Kidney (tissue), 14 donors: Measurements from ENCODE around the gene KREMEN2. TPM values are rescaled to one million over a fixed set of nuclear protein-coding genes. Genes with fewer than 3 reads are reported as not detected.

Experiments used
- DNase-seq, 5 donors: peaks; one replicate each; pipeline ENCODE4 v3.0.0-alpha.2; 2013 to 2020
- FAIRE-seq: peaks from 2 replicates; lab custom pipeline; 2012; peaks lifted over from hg19 to GRCh38; lab: Jason Lieb, UNC
- H3K27ac ChIP-seq, 2 donors: one replicate each; pipeline ENCODE4 v1.7.0; 2013; ENCODE audit warnings: low read depth in 2 of 2, low read length in 2 of 2, inconsistent platforms in 1 of 2
- H3K27me3 ChIP-seq: one replicate; pipeline ENCODE4 v1.7.1; 2013; ENCODE audit warnings: low read length, inconsistent platforms; ENCODE audit not compliant: control insufficient read depth, insufficient read depth
- H3K36me3 ChIP-seq, 3 donors: one replicate each; pipeline versions ENCODE4 v1.7.0 to v1.7.1; 2013; ENCODE audit warnings: low read length in 3 of 3, control low read depth in 1 of 3, inconsistent platforms in 1 of 3; ENCODE audit not compliant: insufficient read depth in 3 of 3, control insufficient read depth in 2 of 3
- H3K4me1 ChIP-seq, 3 donors: one replicate each; pipeline versions ENCODE4 v1.7.0 to v1.7.1; 2013; ENCODE audit warnings: low read length in 3 of 3, inconsistent platforms in 1 of 3, low read depth in 1 of 3; ENCODE audit not compliant: control insufficient read depth in 2 of 3, insufficient read depth in 2 of 3
- H3K4me3 ChIP-seq, 3 donors: one replicate each; pipeline versions ENCODE4 v1.7.0 to v1.8.1; 2013; ENCODE audit warnings: low read length in 3 of 3, control low read depth in 1 of 3, inconsistent platforms in 1 of 3
- H3K9ac ChIP-seq, 3 donors: one replicate each; pipeline versions ENCODE4 v1.7.0 to v1.7.1; 2013; ENCODE audit warnings: low read length in 3 of 3, control low read depth in 1 of 3, inconsistent platforms in 1 of 3
- H3K9me3 ChIP-seq, 3 donors: one replicate each; pipeline versions ENCODE4 v1.7.0 to v1.7.1; 2013; ENCODE audit warnings: low read length in 3 of 3, control low read depth in 1 of 3, inconsistent platforms in 1 of 3; ENCODE audit not compliant: control insufficient read depth in 2 of 3, insufficient read depth in 1 of 3
- CTCF ChIP-seq: IDR thresholded peaks from 3 replicates; pipeline ENCODE4 v1.5.1; 2012; ENCODE audit warnings: mild to moderate bottlenecking, moderate library complexity, borderline replicate concordance; ENCODE audit not compliant: insufficient read depth; ENCODE audit errors: extremely low read depth
- intact Hi-C: fragments of 100-400 bp; cut with DNase I; formaldehyde crosslinking; loops from one replicate; pipeline ENCODE4 v1.11.1; 2022
- polyA plus RNA-seq: library from polyadenylated mRNA; stranded (reverse); fragments of 350-450 nt; fragmentation: Illumina TruSeq; extraction: RNeasy Lipid Tissue Mini Kit (QIAGEN cat#74804); gene quantifications from one replicate; pipeline ENCODE4 v1.2.3, GENCODE V29; 2014; ENCODE audit warnings: low read depth, low replicate concordance; ENCODE audit not compliant: insufficient read depth
- total RNA-seq: library from RNA; stranded (reverse); fragmentation: NEBNext Ultra II Directional; extraction: Animal tissue kit (Norgen Biotek cat#: 25700); gene quantifications from one replicate; pipeline ENCODE4 v1.2.1, GENCODE V29; 2021
- donor health status: control.
- donor health status: control.
- donor health status: control.
- donor health status: control.
- donor health status: control.
- donor health status: DM: yes; HTN: yes; CAD: no.
- donor health status: Normal renal cell carcinoma (clear cell type).

Gene KREMEN2
- total and polyA plus RNA-seq, 2 donors from 2014 or later, result not detected

GRCh38 chr16:2933701-2934100 is 30.4 kb upstream of the KREMEN2 start:
- intact Hi-C loops, result no loop called here

DNA sequence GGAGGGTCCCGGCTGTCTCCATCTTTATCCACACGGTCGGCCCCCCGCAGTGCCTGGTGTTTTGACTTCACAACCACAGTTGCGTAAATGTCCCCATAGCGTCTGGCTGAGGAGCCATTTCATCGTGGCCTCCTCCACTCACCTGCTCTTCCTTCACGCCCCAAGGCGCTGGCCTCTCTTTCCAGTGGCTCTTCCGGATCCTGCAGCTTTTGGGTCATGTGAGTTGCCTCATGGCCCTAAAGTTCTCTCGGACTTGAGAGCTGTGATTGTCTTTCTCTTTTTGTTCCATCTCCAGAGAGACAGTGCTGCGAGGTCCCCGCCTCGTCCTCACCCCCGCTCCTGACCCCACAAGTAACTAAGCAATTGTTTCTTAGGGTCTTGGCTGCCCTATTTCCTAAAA is 29.6 kb upstream of the KREMEN2 start:
- no peak overlapping the region for H3K27ac ChIP-seq
- H3K36me3 ChIP-seq, result peaks cover 0 to 10% (median 5%) of the 10 kb centered on the region in 3 donors
- intact Hi-C loops, result no loop called here
- H3K9me3 ChIP-seq, result no peaks in the 10 kb centered on the region
- FAIRE-seq (no peak), DNase-seq (no peak)
- H3K4me3 ChIP-seq, result no peak overlapping the region
- H3K9ac ChIP-seq, result no peak overlapping the region
- no peaks in the 10 kb centered on the region for H3K27me3 ChIP-seq
- no peak for TF ChIP-seq CTCF
- no peaks in the 10 kb centered on the region for H3K4me1 ChIP-seq

More at GRCh38 chr16:2933701-2934100, 30.4 kb upstream of the KREMEN2 start:
- Histone ChIP-seq H3K9ac (no peak overlapping the region), H3K36me3 (peaks cover 0 to 9% (median 5%) of the 10 kb centered on the region in 3 donors), H3K4me3 (no peak overlapping the region), H3K4me1 (no peaks in the 10 kb centered on the region), H3K27ac (no peak overlapping the region), H3K27me3 (no peaks in the 10 kb centered on the region), H3K9me3 (no peaks in the 10 kb centered on the region)
- FAIRE-seq (no peak), DNase-seq (no peak)
- TF ChIP-seq CTCF, result no peak

DNA sequence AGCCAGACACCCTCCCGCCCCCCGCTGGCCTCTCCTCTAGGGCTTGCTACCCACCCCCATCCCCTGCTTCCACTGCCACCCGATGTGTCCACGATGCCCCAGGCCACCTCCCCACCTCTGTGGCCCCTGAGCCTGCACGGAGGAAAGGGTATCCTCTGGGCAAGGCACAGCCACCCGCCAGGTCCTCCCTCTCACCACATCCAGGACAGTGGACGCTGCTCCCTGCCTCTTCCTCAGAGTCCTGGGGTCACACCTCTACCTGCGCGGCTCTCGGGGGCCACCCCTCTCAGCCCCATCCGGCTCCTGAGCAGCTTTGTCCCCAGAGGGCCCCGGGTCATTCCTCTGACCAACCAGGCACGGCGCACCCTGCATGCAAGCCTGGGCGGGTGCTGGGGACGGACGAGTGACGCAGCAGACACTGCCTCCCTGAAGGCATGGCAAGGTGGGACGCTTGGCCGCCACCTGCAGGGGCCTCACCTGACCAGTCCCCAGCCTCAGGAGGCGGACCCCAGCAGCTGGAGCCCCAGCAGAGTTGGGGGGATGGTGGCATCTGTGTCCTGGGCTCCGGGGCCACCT is 27.6 kb upstream of the KREMEN2 start:
- intact Hi-C loops, result no loop called here
- no peaks in the 10 kb centered on the region for H3K4me1 ChIP-seq
- DNase-seq (no peak), FAIRE-seq (no peak)
- H3K4me3 ChIP-seq, result no peak overlapping the region
- H3K9me3 ChIP-seq, result no peaks in the 10 kb centered on the region
- H3K27ac ChIP-seq, result no peak overlapping the region
- no peaks in the 10 kb centered on the region for H3K27me3 ChIP-seq
- H3K36me3 ChIP-seq, result peaks cover 2 to 20% (median 5%) of the 10 kb centered on the region in 3 donors
- TF ChIP-seq CTCF, result no peak
- no peak overlapping the region for H3K9ac ChIP-seq

- no peaks in the 10 kb centered on the region for H3K9me3 ChIP-seq
- peaks cover 2 to 20% (median 5%) of the 10 kb centered on the region in 3 donors for H3K36me3 ChIP-seq
- no peaks in the 10 kb centered on the region for H3K4me1 ChIP-seq
- no peak overlapping the region for H3K27ac ChIP-seq
- intact Hi-C loops, result no loop called here
- no peaks in the 10 kb centered on the region for H3K27me3 ChIP-seq
- no peak for TF ChIP-seq CTCF
- H3K9ac ChIP-seq, result no peak overlapping the region
- H3K4me3 ChIP-seq, result no peak overlapping the region
- no peak for FAIRE-seq
- no peak for DNase-seq
Observed at GRCh38 chr16:2937170-2937569, 26.9 kb upstream of the KREMEN2 start.
